Cardiac muscle cell (in vitro differentiated cells and primary cell): ENCODE measurements around the gene BPIFB1. TPM values are rescaled to one million over a fixed set of nuclear protein-coding genes. Genes with fewer than 3 reads are reported as not detected.

Source experiments
- DNase-seq, 2 donors: peaks; one replicate each; pipeline versions ENCODE4 v3.0.0 to v3.0.0-alpha.2; 2010 to 2017; ENCODE audit warnings: low read depth in 1 of 2, low spot score in 1 of 2
- H3K27ac ChIP-seq: fragments of 200-600 bp; sonication (generic); 2 replicates; pipeline ENCODE4 v1.5.1; 2016
- H3K27me3 ChIP-seq: fragments of 200-600 bp; sonication (generic); 2 replicates; pipeline ENCODE4 v1.6.0; 2016; ENCODE audit warnings: control low read depth
- H3K36me3 ChIP-seq: fragments of 200-600 bp; sonication (generic); 2 replicates; pipeline ENCODE4 v1.5.1; 2016; ENCODE audit warnings: control low read depth
- H3K4me1 ChIP-seq: fragments of 200-600 bp; sonication (generic); 2 replicates; pipeline ENCODE4 v1.8.1; 2017; ENCODE audit warnings: low read depth, mild to moderate bottlenecking, mixed run types
- H3K4me3 ChIP-seq: fragments of 200-600 bp; sonication (generic); 2 replicates; pipeline ENCODE4 v1.5.1; 2016; ENCODE audit warnings: mild to moderate bottlenecking
- H3K9me3 ChIP-seq: fragments of 200-600 bp; sonication (generic); 2 replicates; pipeline ENCODE4 v1.5.1; 2017; ENCODE audit warnings: low read depth, mild to moderate bottlenecking, control low read depth
- CTCF ChIP-seq: IDR thresholded peaks from 2 replicates; pipeline ENCODE4 v1.5.1; 2012; ENCODE audit warnings: low read depth, mild to moderate bottlenecking, low read length
- polyA plus RNA-seq: library from polyadenylated mRNA; unstranded; fragments of >200 nt; fragmentation: Nextera tagmentation; extraction: Ambion mirVana; gene quantifications from 2 replicates; pipeline ENCODE4 v1.2.1, GENCODE V29; 2016
- total RNA-seq: library from RNA; depleted of rRNA; stranded (reverse); fragments of >200 nt; gene quantifications from 2 replicates; pipeline ENCODE4 v1.2.3, GENCODE V29; 2016

Gene BPIFB1
- total and polyA plus RNA-seq, 2 experiments from 2014 or later, result not detected

DNA sequence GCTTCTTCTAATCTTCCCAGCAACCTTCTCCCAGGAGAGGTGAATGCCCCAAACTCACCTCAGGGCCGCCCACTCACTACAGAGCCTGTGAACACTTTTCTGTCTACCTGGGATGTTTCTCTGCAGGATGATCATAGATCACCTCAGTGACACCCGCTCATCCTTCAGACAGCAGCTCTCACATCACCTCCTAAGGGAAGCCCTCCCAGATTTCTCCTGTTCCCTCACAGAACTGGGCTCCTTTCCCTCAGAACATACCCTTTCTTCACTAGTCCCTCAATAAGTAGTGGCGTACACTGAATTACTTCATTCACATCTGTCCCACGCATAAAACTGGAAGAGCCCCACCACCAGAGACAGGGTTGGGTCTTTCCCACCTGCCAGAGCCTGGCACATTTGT is 60.5 kb downstream of the BPIFB1 start:
- Histone ChIP-seq H3K36me3 (no peaks in the 10 kb centered on the region), H3K4me1 (no peaks in the 10 kb centered on the region), H3K27ac (no peak overlapping the region), H3K9me3 (no peaks in the 10 kb centered on the region), H3K27me3 (no peaks in the 10 kb centered on the region), H3K4me3 (no peak overlapping the region)
- TF ChIP-seq CTCF, result no peak
- DNase-seq, result no peak

GRCh38 chr20:33345342-33345741 is 62.3 kb downstream of the BPIFB1 start:
- TF ChIP-seq CTCF, result no peak
- no peak for DNase-seq
- no peak overlapping the region for H3K4me3 ChIP-seq
- no peak overlapping the region for H3K27ac ChIP-seq
- H3K27me3 ChIP-seq, result no peaks in the 10 kb centered on the region
- no peaks in the 10 kb centered on the region for H3K9me3 ChIP-seq
- H3K36me3 ChIP-seq, result no peaks in the 10 kb centered on the region
- no peaks in the 10 kb centered on the region for H3K4me1 ChIP-seq

DNA sequence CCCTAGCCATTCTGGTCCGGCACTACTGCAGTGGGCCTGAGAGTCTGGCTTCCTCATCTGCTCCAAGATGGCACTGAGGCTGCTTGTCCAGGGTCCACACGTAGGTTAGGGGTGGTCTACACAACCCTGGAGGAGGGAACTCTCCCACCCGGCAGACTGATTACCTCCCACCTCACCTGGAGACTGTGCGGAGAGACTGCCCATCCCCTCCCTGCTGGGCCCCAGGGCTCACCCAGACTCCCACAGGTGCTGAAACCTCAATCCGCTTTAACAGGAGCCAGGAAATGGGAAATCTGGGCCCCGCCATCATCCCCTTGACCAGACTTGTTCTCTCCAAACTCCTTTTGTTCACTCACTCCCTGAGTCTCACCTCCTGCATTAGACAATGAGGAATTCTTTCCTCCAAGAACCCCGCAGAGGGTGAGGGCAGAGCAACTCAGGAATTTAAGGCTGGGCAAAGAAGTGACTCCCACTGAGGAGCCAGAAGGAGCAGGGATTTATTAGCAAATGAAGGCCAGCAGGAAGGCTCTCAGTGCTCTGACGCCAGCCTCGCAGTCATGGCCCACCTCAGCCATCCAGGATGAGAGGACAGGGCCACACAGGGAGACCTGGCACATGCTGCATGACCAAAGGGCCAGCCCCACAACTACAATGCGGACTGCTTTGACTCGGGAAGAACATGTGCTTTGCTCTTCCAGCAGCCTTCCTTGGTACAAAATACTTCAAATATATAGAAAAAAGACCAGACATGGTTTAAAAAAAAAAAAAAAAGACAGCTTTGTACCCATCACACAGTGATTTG is 65.3 kb downstream of the BPIFB1 start:
- Histone ChIP-seq H3K9me3 (no peaks in the 10 kb centered on the region), H3K27ac (no peak overlapping the region), H3K4me1 (no peaks in the 10 kb centered on the region), H3K36me3 (no peaks in the 10 kb centered on the region), H3K27me3 (no peaks in the 10 kb centered on the region), H3K4me3 (no peak overlapping the region)
- no peak for DNase-seq
- TF ChIP-seq CTCF, result no peak

DNA sequence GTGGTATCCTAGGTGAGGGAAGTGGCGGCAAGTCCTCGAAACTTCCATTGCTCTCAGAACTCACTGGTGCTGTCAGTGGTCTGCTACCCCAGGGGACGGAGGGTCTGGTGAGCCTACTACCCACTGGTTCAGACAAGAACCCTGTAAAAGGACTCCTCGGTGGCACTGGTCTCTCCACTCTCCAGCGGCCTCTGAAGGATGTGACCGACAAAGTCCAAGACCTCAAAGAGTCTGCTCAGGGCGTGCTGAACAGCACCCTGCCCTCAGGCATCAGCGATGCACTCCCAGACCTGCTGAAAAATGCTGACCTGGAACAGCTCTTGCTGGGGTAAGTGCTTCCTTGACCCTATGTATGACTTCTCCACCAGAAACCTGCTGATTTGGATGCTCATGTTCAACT is 66.5 kb downstream of the BPIFB1 start:
- TF ChIP-seq CTCF, result no peak
- H3K4me3 ChIP-seq, result no peak overlapping the region
- H3K9me3 ChIP-seq, result no peaks in the 10 kb centered on the region
- no peak for DNase-seq
- no peaks in the 10 kb centered on the region for H3K27me3 ChIP-seq
- H3K27ac ChIP-seq, result no peak overlapping the region
- no peaks in the 10 kb centered on the region for H3K4me1 ChIP-seq
- no peaks in the 10 kb centered on the region for H3K36me3 ChIP-seq

- no peaks in the 10 kb centered on the region for H3K27me3 ChIP-seq
- H3K4me3 ChIP-seq, result no peak overlapping the region
- no peaks in the 10 kb centered on the region for H3K9me3 ChIP-seq
- no peak overlapping the region for H3K27ac ChIP-seq
- no peak for TF ChIP-seq CTCF
- H3K36me3 ChIP-seq, result no peaks in the 10 kb centered on the region
- no peaks in the 10 kb centered on the region for H3K4me1 ChIP-seq
- no peak for DNase-seq
Measured at GRCh38 chr20:33351696-33352095, 68.7 kb downstream of the BPIFB1 start.
